Lower lobe of right lung (tissue), 2 donors: ENCODE measurements around the gene PHF2. TPM values are rescaled to one million over a fixed set of nuclear protein-coding genes. Genes with fewer than 3 reads are reported as not detected.

ENCODE experiments used
- ATAC-seq, 2 donors: fragments of 200-7000 bp; cut with Tn5 transposase; one replicate each; pipeline ENCODE4 v1.9.1; 2020 to 2022; ENCODE audit warnings: mild to moderate bottlenecking in 2 of 2, moderate library complexity in 2 of 2
- DNase-seq: peaks from one replicate; pipeline ENCODE4 v3.0.0-alpha.2; 2020
- H3K27ac ChIP-seq: fragments of 200-600 bp; one replicate; pipeline ENCODE4 v1.8.0; 2022
- H3K27me3 ChIP-seq: fragments of 200-600 bp; one replicate; pipeline ENCODE4 v1.8.0; 2022; ENCODE audit warnings: low read depth
- H3K36me3 ChIP-seq: fragments of 200-600 bp; one replicate; pipeline ENCODE4 v1.8.0; 2022; ENCODE audit warnings: mild to moderate bottlenecking
- H3K4me1 ChIP-seq: fragments of 200-600 bp; one replicate; pipeline ENCODE4 v1.8.0; 2022
- H3K4me3 ChIP-seq: fragments of 200-600 bp; one replicate; pipeline ENCODE4 v1.8.0; 2022; ENCODE audit warnings: mild to moderate bottlenecking
- H3K9me3 ChIP-seq: fragments of 200-600 bp; one replicate; pipeline ENCODE4 v1.8.0; 2022
- CTCF ChIP-seq: fragments of 200-600 bp; IDR thresholded peaks from one replicate; pipeline ENCODE4 v1.8.0; 2022; ENCODE audit warnings: antibody characterized with exemption, mild to moderate bottlenecking
- intact Hi-C: fragments of 100-400 bp; cut with DNase I; formaldehyde crosslinking; loops from one replicate; pipeline ENCODE4 v1.11.0; 2022
- total RNA-seq: library from RNA; stranded (reverse); fragmentation: NEBNext Ultra II Directional; extraction: Animal tissue kit (Norgen Biotek cat#: 25700); gene quantifications from one replicate; pipeline ENCODE4 v1.2.1, GENCODE V29; 2021
- donor health status: DM: no; HTN: yes; CAD: no; lungs with severe emphysema.

PHF2 gene
- total RNA-seq, 1 donor from 2014 or later, result 39.1 TPM

- Histone ChIP-seq H3K36me3 (no peaks in the 10 kb centered on the region), H3K27me3 (no peaks in the 10 kb centered on the region), H3K9me3 (peaks cover 7% of the 10 kb centered on the region), H3K4me3 (no peak overlapping the region), H3K4me1 (no peaks in the 10 kb centered on the region), H3K27ac (no peak overlapping the region)
- intact Hi-C loops, result no loop called here
- ATAC-seq, result no peak
- DNase-seq, result no peak
- TF ChIP-seq CTCF, result no peak
Measured at GRCh38 chr9:93708987-93709302, 132.6 kb downstream of the PHF2 start.

- intact Hi-C loops, result no loop called here
- ATAC-seq, result no peak
- H3K36me3 ChIP-seq, result no peaks in the 10 kb centered on the region
- H3K27me3 ChIP-seq, result no peaks in the 10 kb centered on the region
- peaks cover 7% of the 10 kb centered on the region for H3K9me3 ChIP-seq
- H3K4me3 ChIP-seq, result no peak overlapping the region
- TF ChIP-seq CTCF, result no peak
- no peak overlapping the region for H3K27ac ChIP-seq
- DNase-seq, result no peak
- no peaks in the 10 kb centered on the region for H3K4me1 ChIP-seq
Measured at GRCh38 chr9:93709600-93710369, 133.4 kb downstream of the PHF2 start.

- Histone ChIP-seq H3K36me3 (no peaks in the 10 kb centered on the region), H3K27me3 (no peaks in the 10 kb centered on the region), H3K9me3 (peaks cover 7% of the 10 kb centered on the region), H3K4me3 (no peak overlapping the region), H3K4me1 (no peaks in the 10 kb centered on the region), H3K27ac (no peak overlapping the region)
- ATAC-seq, result no peak
- intact Hi-C loops, result no loop called here
- DNase-seq, result no peak
- no peak for TF ChIP-seq CTCF
Measured at GRCh38 chr9:93710370-93710723, 134.0 kb downstream of the PHF2 start.

GRCh38 chr9:93711002-93711401, 134.6 kb downstream of the PHF2 start:
- DNase-seq (no peak), ATAC-seq (no peak)
- no peaks in the 10 kb centered on the region for H3K36me3 ChIP-seq
- intact Hi-C loops, result no loop called here
- H3K9me3 ChIP-seq, result peaks cover 7% of the 10 kb centered on the region
- no peaks in the 10 kb centered on the region for H3K4me1 ChIP-seq
- no peak for TF ChIP-seq CTCF
- no peak overlapping the region for H3K27ac ChIP-seq
- H3K27me3 ChIP-seq, result no peaks in the 10 kb centered on the region
- H3K4me3 ChIP-seq, result no peak overlapping the region

- no peaks in the 10 kb centered on the region for H3K4me1 ChIP-seq
Measured at GRCh38 chr9:93712896-93713295, 136.5 kb downstream of the PHF2 start.

More at GRCh38 chr9:93712896-93713295, 136.5 kb downstream of the PHF2 start:
- Histone ChIP-seq H3K27ac (no peak overlapping the region), H3K27me3 (no peaks in the 10 kb centered on the region), H3K36me3 (no peaks in the 10 kb centered on the region), H3K4me3 (no peak overlapping the region), H3K9me3 (no peaks in the 10 kb centered on the region)
- DNase-seq, result no peak
- intact Hi-C loops, result no loop called here
- ATAC-seq, result no peak
- no peak for TF ChIP-seq CTCF
